Muscle layer of duodenum (tissue), 2 donors: ENCODE results near the gene GRIK4.

Experiments used
- H3K27ac ChIP-seq: one replicate; pipeline ENCODE4 v1.7.0; 2013; ENCODE audit warnings: mild to moderate bottlenecking, low read length
- H3K27me3 ChIP-seq: one replicate; pipeline ENCODE4 v1.7.0; 2013; ENCODE audit warnings: low read depth, mild to moderate bottlenecking, control low read depth, low read length
- H3K36me3 ChIP-seq, 2 donors: one replicate each; pipeline ENCODE4 v1.7.0; 2013; ENCODE audit warnings: low read length in 2 of 2, control low read depth in 1 of 2, mild to moderate bottlenecking in 1 of 2; ENCODE audit not compliant: insufficient read depth in 2 of 2, control insufficient read depth in 1 of 2
- H3K4me1 ChIP-seq, 2 donors: one replicate each; pipeline ENCODE4 v1.7.0; 2013; ENCODE audit warnings: low read length in 2 of 2, mild to moderate bottlenecking in 2 of 2, control low read depth in 1 of 2, moderate library complexity in 1 of 2; ENCODE audit not compliant: insufficient read depth in 2 of 2, control insufficient read depth in 1 of 2
- H3K4me3 ChIP-seq, 2 donors: one replicate each; pipeline ENCODE4 v1.7.0; 2013; ENCODE audit warnings: low read length in 2 of 2, low read depth in 1 of 2, mild to moderate bottlenecking in 1 of 2
- H3K9me3 ChIP-seq, 2 donors: one replicate each; pipeline ENCODE4 v1.7.0; 2013; ENCODE audit warnings: low read length in 2 of 2, control low read depth in 1 of 2, mild to moderate bottlenecking in 1 of 2; ENCODE audit not compliant: control insufficient read depth in 1 of 2
- donor health status: healthy.

GRIK4 gene

DNA sequence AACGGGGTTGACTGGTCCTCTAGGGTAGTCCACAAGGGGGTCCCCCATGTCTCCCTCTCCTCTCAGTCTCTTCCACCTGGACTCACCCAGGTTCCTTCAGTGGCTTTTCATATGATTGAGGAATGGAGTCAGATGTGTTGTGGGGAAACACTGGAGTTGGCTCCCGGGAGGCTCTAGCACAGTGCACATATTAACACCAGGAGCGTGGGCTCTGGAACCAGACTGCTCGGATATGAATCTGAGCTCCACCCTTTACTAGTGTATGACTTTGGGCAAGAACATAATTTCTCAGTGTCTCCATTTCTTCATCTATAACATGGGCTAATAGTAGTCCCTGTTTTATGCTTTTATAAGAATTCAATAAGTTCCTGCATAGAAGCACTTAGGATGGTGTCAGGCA, 157.0 kb downstream of the GRIK4 start:
- Histone ChIP-seq H3K4me3 (no peak overlapping the region), H3K4me1 (no peaks in the 10 kb centered on the region), H3K27me3 (no peaks in the 10 kb centered on the region), H3K9me3 (no peaks in the 10 kb centered on the region), H3K27ac (no peak overlapping the region), H3K36me3 (no peaks in the 10 kb centered on the region)

GRCh38 chr11:120674542-120674941, 163.0 kb downstream of the GRIK4 start:
- Histone ChIP-seq H3K36me3 (no peaks in the 10 kb centered on the region), H3K27me3 (no peaks in the 10 kb centered on the region), H3K4me3 (no peak overlapping the region), H3K4me1 (no peaks in the 10 kb centered on the region), H3K9me3 (no peaks in the 10 kb centered on the region), H3K27ac (no peak overlapping the region)

DNA sequence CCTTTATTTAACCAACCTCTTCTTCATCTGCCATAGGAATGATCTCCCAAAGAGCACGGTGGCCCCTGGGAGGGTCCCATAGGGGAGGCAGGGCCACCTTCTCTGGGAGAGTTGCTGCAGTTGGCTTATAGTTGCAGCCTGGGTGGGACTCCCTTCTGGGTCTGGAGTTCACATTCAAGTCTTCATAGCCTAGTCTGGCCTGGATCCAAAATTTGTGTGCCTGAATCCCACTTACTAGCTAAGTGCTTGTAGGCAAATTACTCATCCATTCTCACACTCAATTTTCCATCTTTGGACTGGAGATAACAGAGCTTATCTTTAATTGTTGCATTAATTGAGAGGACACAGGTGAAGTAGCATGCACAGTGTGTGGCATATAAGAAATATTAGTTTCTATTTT, 163.6 kb downstream of the GRIK4 start:
- Histone ChIP-seq H3K36me3 (no peaks in the 10 kb centered on the region), H3K9me3 (no peaks in the 10 kb centered on the region), H3K27ac (no peak overlapping the region), H3K4me1 (no peaks in the 10 kb centered on the region), H3K4me3 (no peak overlapping the region), H3K27me3 (no peaks in the 10 kb centered on the region)

- no peaks in the 10 kb centered on the region for H3K27me3 ChIP-seq
- H3K27ac ChIP-seq: no peak overlapping the region
Measured at GRCh38 chr11:120676991-120677390, 165.4 kb downstream of the GRIK4 start.

GRCh38 chr11:120680322-120680721, 168.8 kb downstream of the GRIK4 start:
- no peaks in the 10 kb centered on the region for H3K36me3 ChIP-seq
- H3K27ac ChIP-seq: no peak overlapping the region
- H3K4me1 ChIP-seq: no peaks in the 10 kb centered on the region
- no peak overlapping the region for H3K4me3 ChIP-seq
- H3K9me3 ChIP-seq: no peaks in the 10 kb centered on the region
- no peaks in the 10 kb centered on the region for H3K27me3 ChIP-seq

More at GRCh38 chr11:120676991-120677390, 165.4 kb downstream of the GRIK4 start:
- Histone ChIP-seq H3K36me3 (no peaks in the 10 kb centered on the region), H3K4me3 (no peak overlapping the region), H3K4me1 (no peaks in the 10 kb centered on the region), H3K9me3 (no peaks in the 10 kb centered on the region)

GRCh38 chr11:120681434-120682331, 170.1 kb downstream of the GRIK4 start:
- Histone ChIP-seq H3K27me3 (no peaks in the 10 kb centered on the region), H3K36me3 (no peaks in the 10 kb centered on the region), H3K4me1 (no peaks in the 10 kb centered on the region), H3K27ac (no peak overlapping the region), H3K4me3 (no peak overlapping the region), H3K9me3 (no peaks in the 10 kb centered on the region)

DNA sequence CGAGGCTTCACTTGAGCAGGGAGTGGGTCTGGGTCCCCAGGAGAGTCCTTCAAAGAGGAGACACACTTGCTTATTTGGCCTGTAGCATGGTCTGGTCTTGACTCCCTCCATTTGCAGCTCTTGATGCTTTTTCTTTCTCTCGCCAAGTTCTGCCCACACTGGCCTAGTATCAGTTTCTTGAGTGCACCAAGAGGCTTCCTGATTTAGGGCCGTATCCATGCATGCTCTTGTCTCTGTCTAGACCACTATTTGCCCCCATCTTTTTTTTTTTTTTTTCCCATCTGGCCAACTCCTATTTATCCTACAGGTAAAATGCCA, 170.7 kb downstream of the GRIK4 start:
- H3K27ac ChIP-seq: no peak overlapping the region
- H3K4me3 ChIP-seq: no peak overlapping the region
- H3K9me3 ChIP-seq: no peaks in the 10 kb centered on the region
- H3K27me3 ChIP-seq: no peaks in the 10 kb centered on the region
- no peaks in the 10 kb centered on the region for H3K4me1 ChIP-seq
- no peaks in the 10 kb centered on the region for H3K36me3 ChIP-seq

DNA sequence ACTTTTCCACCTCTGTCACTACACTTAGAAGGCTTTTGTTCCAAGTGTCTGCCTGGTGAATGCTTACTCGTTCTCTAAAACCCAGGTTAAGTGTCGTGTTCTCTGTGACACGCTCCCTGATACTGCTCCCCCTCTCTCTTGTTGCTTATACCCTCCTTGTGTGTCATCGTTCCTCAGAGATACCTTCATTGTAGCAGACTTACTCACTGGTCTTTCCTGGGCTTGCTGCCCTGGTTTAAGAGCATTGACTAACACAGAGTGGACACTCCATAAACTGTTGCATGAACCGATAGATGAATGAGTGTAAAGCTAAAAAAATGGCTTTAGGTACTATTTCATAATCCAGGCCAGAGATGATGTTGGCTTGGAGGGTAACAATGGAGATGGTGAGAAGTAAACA, 171.3 kb downstream of the GRIK4 start:
- Histone ChIP-seq H3K9me3 (no peaks in the 10 kb centered on the region), H3K27ac (no peak overlapping the region), H3K4me1 (no peaks in the 10 kb centered on the region), H3K27me3 (no peaks in the 10 kb centered on the region), H3K4me3 (no peak overlapping the region), H3K36me3 (no peaks in the 10 kb centered on the region)

DNA sequence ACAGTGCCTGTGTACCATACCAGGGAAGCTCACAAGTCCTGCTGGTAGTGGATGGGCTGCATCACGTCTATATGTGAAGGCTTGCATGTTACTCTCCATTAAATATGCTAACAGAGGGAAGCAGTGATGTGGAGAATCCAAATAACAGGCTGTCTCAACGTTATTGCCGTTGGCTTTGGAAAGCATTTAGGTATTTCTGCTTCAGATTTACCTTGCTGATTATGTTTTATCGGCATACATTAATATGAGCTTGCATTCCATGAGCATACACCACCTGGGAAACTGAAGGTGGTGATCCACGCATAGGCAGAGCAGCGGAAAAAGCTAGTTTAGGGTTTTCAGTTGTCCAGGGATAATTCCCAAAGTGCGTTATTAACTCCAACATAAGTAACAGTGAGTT, 175.0 kb downstream of the GRIK4 start:
- no peak overlapping the region for H3K4me3 ChIP-seq
- no peaks in the 10 kb centered on the region for H3K9me3 ChIP-seq
- no peaks in the 10 kb centered on the region for H3K36me3 ChIP-seq
- no peak overlapping the region for H3K27ac ChIP-seq
- no peaks in the 10 kb centered on the region for H3K27me3 ChIP-seq
- H3K4me1 ChIP-seq: no peaks in the 10 kb centered on the region

- H3K9me3 ChIP-seq: no peaks in the 10 kb centered on the region
- no peak overlapping the region for H3K27ac ChIP-seq
- H3K4me3 ChIP-seq: no peak overlapping the region
- H3K36me3 ChIP-seq: no peaks in the 10 kb centered on the region
- H3K4me1 ChIP-seq: no peaks in the 10 kb centered on the region
- H3K27me3 ChIP-seq: no peaks in the 10 kb centered on the region
Measured at GRCh38 chr11:120688163-120688562, 176.6 kb downstream of the GRIK4 start.

GRCh38 chr11:120689596-120690275, 178.2 kb downstream of the GRIK4 start:
- no peak overlapping the region for H3K4me3 ChIP-seq

More at GRCh38 chr11:120689596-120690275, 178.2 kb downstream of the GRIK4 start:
- Histone ChIP-seq H3K27me3 (no peaks in the 10 kb centered on the region), H3K27ac (no peak overlapping the region), H3K36me3 (no peaks in the 10 kb centered on the region), H3K9me3 (no peaks in the 10 kb centered on the region), H3K4me1 (no peaks in the 10 kb centered on the region)
